ENCODE measurements around the gene HP.

DNA sequence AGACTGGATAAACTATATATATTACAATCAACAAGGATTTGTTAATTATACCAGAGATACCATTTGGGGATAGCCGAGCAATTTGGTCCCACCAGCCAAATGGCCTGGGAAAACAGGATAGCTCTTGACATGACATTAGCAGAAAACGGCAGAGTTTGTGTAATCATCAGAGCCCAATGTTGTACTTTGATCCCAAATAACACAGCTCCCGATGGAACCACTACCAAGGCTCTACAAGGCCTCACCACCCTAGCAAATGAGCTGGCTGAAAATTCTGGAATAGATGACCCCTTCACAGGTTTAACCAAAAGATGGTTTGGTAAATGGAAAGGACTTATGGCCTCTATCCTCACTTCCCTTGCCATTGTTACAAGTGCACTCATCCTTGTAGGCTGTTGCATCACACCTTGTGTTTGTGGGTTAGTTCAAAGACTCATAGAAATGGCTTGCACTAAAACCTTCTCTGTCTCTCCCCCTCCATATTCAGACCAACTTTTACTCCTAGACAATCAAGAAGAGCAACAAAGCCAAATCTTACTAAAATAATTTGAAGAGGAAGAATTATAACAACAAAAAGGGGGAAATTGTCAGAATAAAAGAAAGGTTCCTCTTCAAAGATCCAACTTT lies 29.6 kb downstream of the HP start:
- TF ChIP-seq, protein P1, sequence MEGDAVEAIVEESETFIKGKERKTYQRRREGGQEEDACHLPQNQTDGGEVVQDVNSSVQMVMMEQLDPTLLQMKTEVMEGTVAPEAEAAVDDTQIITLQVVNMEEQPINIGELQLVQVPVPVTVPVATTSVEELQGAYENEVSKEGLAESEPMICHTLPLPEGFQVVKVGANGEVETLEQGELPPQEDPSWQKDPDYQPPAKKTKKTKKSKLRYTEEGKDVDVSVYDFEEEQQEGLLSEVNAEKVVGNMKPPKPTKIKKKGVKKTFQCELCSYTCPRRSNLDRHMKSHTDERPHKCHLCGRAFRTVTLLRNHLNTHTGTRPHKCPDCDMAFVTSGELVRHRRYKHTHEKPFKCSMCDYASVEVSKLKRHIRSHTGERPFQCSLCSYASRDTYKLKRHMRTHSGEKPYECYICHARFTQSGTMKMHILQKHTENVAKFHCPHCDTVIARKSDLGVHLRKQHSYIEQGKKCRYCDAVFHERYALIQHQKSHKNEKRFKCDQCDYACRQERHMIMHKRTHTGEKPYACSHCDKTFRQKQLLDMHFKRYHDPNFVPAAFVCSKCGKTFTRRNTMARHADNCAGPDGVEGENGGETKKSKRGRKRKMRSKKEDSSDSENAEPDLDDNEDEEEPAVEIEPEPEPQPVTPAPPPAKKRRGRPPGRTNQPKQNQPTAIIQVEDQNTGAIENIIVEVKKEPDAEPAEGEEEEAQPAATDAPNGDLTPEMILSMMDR (conservative IDR thresholded peaks at IDR 0.05) = no peak
- TF ChIP-seq EZH2 (IDR thresholded peaks at IDR 0.05; ENCODE audit: low read depth) = no peak

Data from PC-9 (cell line).